ENCODE measurements around the gene PTPRD. TPM values are rescaled to one million over a fixed set of nuclear protein-coding genes. Genes with fewer than 3 reads are reported as not detected.

PTPRD gene
- total RNA-seq, 1 donor: 11.5 TPM

DNA sequence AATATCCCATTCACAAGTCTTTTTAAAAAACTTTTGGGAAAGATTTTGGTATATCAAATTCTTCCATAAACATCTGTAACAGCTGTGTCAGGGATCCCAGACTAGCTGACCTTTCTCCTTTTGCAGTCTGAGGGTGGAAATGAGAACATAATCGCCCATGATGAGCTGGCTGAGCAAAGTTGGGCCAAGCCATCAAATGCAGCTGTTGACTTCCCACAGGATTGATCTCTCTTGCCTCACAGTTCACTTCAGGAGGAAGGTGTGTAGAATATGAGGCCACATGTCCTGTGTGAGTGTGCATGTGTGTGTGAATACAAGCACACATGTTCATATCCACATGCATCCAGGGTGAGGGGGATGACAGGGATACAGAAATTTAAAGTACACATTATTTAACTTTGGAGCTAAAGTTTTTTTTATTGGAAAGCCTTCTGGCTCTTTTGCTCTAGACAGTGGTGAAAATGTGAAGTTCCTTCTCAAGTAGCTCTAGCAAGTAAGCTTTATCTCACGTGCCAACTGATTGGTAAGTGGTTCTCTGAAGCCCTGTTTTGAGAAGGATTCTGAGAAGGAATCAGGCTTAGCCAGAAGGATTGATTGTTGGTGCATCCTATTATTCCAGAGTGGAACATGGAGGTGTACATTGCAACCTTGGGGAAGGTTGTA lies 2344.5 kb downstream of the PTPRD start:
- no peak overlapping the region for H3K4me3 ChIP-seq (ENCODE audit: low read depth, low read length)
- no peak for TF ChIP-seq CTCF (IDR thresholded peaks at IDR 0.05; ENCODE audit: insufficient read depth, low read length)
- peak; percentile 17 for DNase-seq (ENCODE audit: low read depth)

DNA sequence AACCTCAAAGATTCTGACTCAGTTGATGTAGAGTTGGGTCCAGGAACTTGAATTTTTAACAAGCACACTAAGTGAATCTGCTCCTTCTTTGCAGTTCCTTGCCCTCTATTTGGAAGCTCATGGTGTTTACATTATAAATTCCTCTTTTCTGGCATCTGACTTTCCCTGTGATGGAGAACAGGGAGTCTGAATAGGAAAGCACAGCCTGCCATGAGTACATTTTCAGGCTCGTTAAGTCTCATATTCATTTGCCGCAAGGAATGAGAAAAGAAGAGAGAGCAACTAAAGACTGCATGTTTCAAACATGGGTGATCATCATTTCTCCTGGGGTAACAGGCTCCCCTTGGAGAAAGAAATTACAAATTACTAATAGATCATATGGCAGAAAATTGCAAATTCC lies 2345.2 kb downstream of the PTPRD start:
- no peak for TF ChIP-seq CTCF (IDR thresholded peaks at IDR 0.05; ENCODE audit: insufficient read depth, low read length)
- H3K4me3 ChIP-seq (ENCODE audit: low read depth, low read length): no peak overlapping the region
- DNase-seq (ENCODE audit: low read depth): peak; percentile 29

DNA sequence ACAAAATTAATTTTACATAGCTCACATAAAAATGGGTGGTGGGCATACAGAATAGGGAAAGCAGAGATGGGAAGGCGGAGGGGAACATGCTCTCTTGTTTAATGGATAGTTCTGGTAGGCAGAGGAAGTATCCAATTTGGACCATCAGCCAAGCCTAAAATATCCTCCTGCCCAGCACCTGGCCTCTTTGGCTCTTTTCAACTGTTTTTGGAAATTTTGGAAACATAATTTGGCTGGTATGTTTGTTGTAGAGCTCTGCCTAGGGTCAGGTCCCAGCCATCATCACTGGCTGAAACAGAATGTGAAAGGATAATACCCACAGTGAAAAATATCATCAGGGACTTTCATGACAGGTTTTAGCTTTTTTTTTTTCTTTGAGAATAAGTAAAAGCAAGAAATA lies 2345.9 kb downstream of the PTPRD start:
- TF ChIP-seq CTCF (IDR thresholded peaks at IDR 0.05; ENCODE audit: insufficient read depth, low read length): no peak
- no peak overlapping the region for H3K4me3 ChIP-seq (ENCODE audit: low read depth, low read length)
- no peak for DNase-seq (ENCODE audit: low read depth)

GRCh38 chr9:8265281-8265680 lies 2347.5 kb downstream of the PTPRD start:
- no peak for DNase-seq (ENCODE audit: low read depth)
- H3K4me3 ChIP-seq (ENCODE audit: low read depth, low read length): no peak overlapping the region
- TF ChIP-seq CTCF (IDR thresholded peaks at IDR 0.05; ENCODE audit: insufficient read depth, low read length): no peak

Small RNA genes within 50 kb of the gene (small RNA-seq; reads per million reads assigned to genes)
- not detected for gene AL135790.2
- not detected for gene RNU7-185P
